Heart left ventricle (tissue), 16 donors: Measurements from ENCODE around the gene DLGAP1. TPM values are rescaled to one million over a fixed set of nuclear protein-coding genes. Genes with fewer than 3 reads are reported as not detected.

Experiments used
- ATAC-seq, 4 donors: fragments of 200-7000 bp; cut with Tn5 transposase; one replicate each; pipeline ENCODE4 v1.9.1; 2020 to 2022; ENCODE audit warnings: moderate library complexity in 4 of 4, mild to moderate bottlenecking in 3 of 4, moderate number of reproducible peaks in 1 of 4
- DNase-seq, 5 donors: peaks; one replicate each; pipeline ENCODE4 v3.0.0-alpha.2; 2020
- H3K27ac ChIP-seq, 12 donors: fragments of 200-600 bp; sonication (generic) in 4 of 12; one replicate each; pipeline versions ENCODE4 v1.5.0 to v1.8.0; 2016 to 2022; ENCODE audit warnings: mild to moderate bottlenecking in 2 of 12
- H3K27me3 ChIP-seq, 9 donors: fragments of 200-600 bp; sonication (generic) in 2 of 9; one replicate each; pipeline versions ENCODE4 v1.5.1 to v1.8.0; 2016 to 2022; ENCODE audit warnings: mild to moderate bottlenecking in 3 of 9
- H3K36me3 ChIP-seq, 9 donors: fragments of 200-600 bp; sonication (generic) in 2 of 9; one replicate each; pipeline versions ENCODE4 v1.5.0 to v1.8.0; 2018 to 2022; ENCODE audit warnings: mild to moderate bottlenecking in 2 of 9
- H3K4me1 ChIP-seq, 12 donors: fragments of 200-600 bp; sonication (generic) in 4 of 12; one replicate each; pipeline versions ENCODE4 v1.5.0 to v1.8.0; 2016 to 2022; ENCODE audit warnings: mild to moderate bottlenecking in 3 of 12
- H3K4me3 ChIP-seq, 12 donors: fragments of 200-600 bp; sonication (generic) in 4 of 12; one replicate each; pipeline versions ENCODE4 v1.5.0 to v1.8.0; 2017 to 2022; ENCODE audit warnings: mild to moderate bottlenecking in 9 of 12, moderate library complexity in 4 of 12
- H3K9me3 ChIP-seq, 12 donors: fragments of 200-600 bp; sonication (generic) in 4 of 12; one replicate each; pipeline versions ENCODE4 v1.5.0 to v1.8.0; 2016 to 2022; ENCODE audit warnings: mild to moderate bottlenecking in 1 of 12
- CTCF ChIP-seq, 12 donors: fragments of 200-600 bp; sonication (generic) in 4 of 12; IDR thresholded peaks; one replicate each; pipeline versions ENCODE4 v1.5.0 to v1.8.0; 2018 to 2022; ENCODE audit warnings: antibody characterized with exemption in 12 of 12, mild to moderate bottlenecking in 5 of 12
- POLR2A ChIP-seq, 2 donors: fragments of 450-650 bp; IDR thresholded peaks; one replicate each; pipeline ENCODE4 v1.6.1; 2017; ENCODE audit warnings: antibody characterized with exemption in 2 of 2, mild to moderate bottlenecking in 2 of 2, moderate library complexity in 2 of 2
- WGBS, 4 donors: extraction: QIAGEN DNeasy Blood & Tissue Kit in 2 of 4; methylation state at CpG; one replicate each; pipeline versions ENCODE4 v1.1.5 to v1.1.7; 2013 to 2018; 5-methylcytosine and 5-hydroxymethylcytosine counted together
- intact Hi-C, 10 donors: fragments of 100-400 bp; cut with DNase I; formaldehyde crosslinking; loops; one replicate each; pipeline versions ENCODE4 v1.11.1 to v1.14.2; 2022
- polyA plus RNA-seq, 2 donors: library from polyadenylated mRNA; stranded (reverse); fragments of 200-250 nt; gene quantifications; one replicate each; pipeline ENCODE4 v1.2.3, GENCODE V29; 2013
- total RNA-seq, 9 donors: library from RNA; depleted of rRNA in 2 of 9; stranded (reverse); fragments of >200 nt in 2 of 9; fragmentation: NEBNext Ultra II Directional in 3 of 9; extraction: Animal tissue kit (Norgen Biotek cat#: 25700) in 3 of 9; gene quantifications; one replicate each; pipeline versions ENCODE4 v1.1.0 to v1.2.4, GENCODE V29; 2016 to 2023
- donor health status: ischemic (EF 13 %, LVEDD 7.1; RV severe dilation, severe dysfunction).
- donor health status: healthy with polysubstance abuse.
- donor health status: DM: no; HTN: yes; CAD: no.
- donor health status: DM: no; HTN: no; CAD: no.
- donor health status: ischemic (EF 25% LVEDD 6.9; RV normal size, moderate dysfunction).
- donor health status: ischemic (EF 25% LVEDD 5.7; RV mildly dilated, moderate dysfunction).
- donor health status: healthy.
- donor health status: DM: yes; HTN: yes; CAD: no.
- donor health status: ischemic (EF 35%, LVEDD 5.7; RV mildly dilated, moderate dysfunction).
- donor health status: nonischemic (EF 11% LVEDD 7.7; RV severe dilation, severe dysfunction).
- donor health status: DM: yes; HTN: yes; CAD: no.
- donor health status: PGD.
- donor health status: ischemic (EF 29% LVEDD 5.4; RV normal size, mild dysfunction).
- donor health status: nonischemic (EF 23%, LVEDD 6.1; RV moderate dilation, normal function).

DLGAP1 gene
- total and polyA plus RNA-seq, 11 donors: 0.10 to 5.5 (median 0.40) TPM; not detected in 1

GRCh38 chr18:3510896-3511295 lies 944.2 kb downstream of the DLGAP1 start:
- H3K27me3 ChIP-seq: no peaks in the 10 kb centered on the region
- 79 to 90% (median 83%) methylated on average over 4 of the region's 4 CpGs for WGBS, 4 donors
- H3K4me1 ChIP-seq: peaks cover 0 to 5% (median 0%) of the 10 kb centered on the region in 12 donors
- H3K27ac ChIP-seq: no peak overlapping the region
- TF ChIP-seq CTCF (IDR thresholded peaks at IDR 0.05): no peak
- TF ChIP-seq POLR2A (IDR thresholded peaks at IDR 0.05): no peak
- ATAC-seq (no peak), DNase-seq (no peak)
- no peak overlapping the region for H3K4me3 ChIP-seq
- no peaks in the 10 kb centered on the region for H3K36me3 ChIP-seq
- intact Hi-C loops: no loop called here
- H3K9me3 ChIP-seq: no peaks in the 10 kb centered on the region

- ATAC-seq (no peak), DNase-seq (no peak)
- Histone ChIP-seq H3K27ac (no peak overlapping the region), H3K27me3 (no peaks in the 10 kb centered on the region), H3K36me3 (no peaks in the 10 kb centered on the region), H3K9me3 (no peaks in the 10 kb centered on the region), H3K4me1 (peaks cover 0 to 5% (median 0%) of the 10 kb centered on the region in 12 donors), H3K4me3 (no peak overlapping the region)
- no peak for TF ChIP-seq CTCF (IDR thresholded peaks at IDR 0.05)
- TF ChIP-seq POLR2A (IDR thresholded peaks at IDR 0.05): no peak
- intact Hi-C loops: no loop called here
- WGBS, 4 donors: 90 to 98% (median 96%) methylated on average over 2 of the region's 2 CpGs
These were observed 945.1 kb downstream of the DLGAP1 start for GRCh38 chr18:3510024-3510423.

GRCh38 chr18:3508576-3509549 lies 946.2 kb downstream of the DLGAP1 start:
- peaks cover 0 to 5% (median 0%) of the 10 kb centered on the region in 12 donors for H3K4me1 ChIP-seq
- no peak for ATAC-seq
- H3K36me3 ChIP-seq: no peaks in the 10 kb centered on the region

More at GRCh38 chr18:3508576-3509549, 946.2 kb downstream of the DLGAP1 start:
- DNase-seq: no peak
- intact Hi-C loops: no loop called here
- no peaks in the 10 kb centered on the region for H3K9me3 ChIP-seq
- H3K27me3 ChIP-seq: no peaks in the 10 kb centered on the region
- WGBS, 4 donors: 63 to 70% (median 69%) methylated on average over 17 of the region's 17 CpGs
- no peak overlapping the region for H3K4me3 ChIP-seq
- H3K27ac ChIP-seq: no peak overlapping the region
- TF ChIP-seq POLR2A (IDR thresholded peaks at IDR 0.05) (no peak), CTCF (IDR thresholded peaks at IDR 0.05) (no peak)
